HEK293 (cell line): ENCODE measurements around the gene B9D1.

Source experiments
- CTCF ChIA-PET: fragments of 350-600 bp; formaldehyde crosslinking; extraction: SDS; loops from one replicate; lab custom pipeline; 2021; ENCODE audit warnings: antibody characterized with exemption; lab: Yijun Ruan, JAX
- POLR2A ChIA-PET: fragments of 300-600 bp; formaldehyde crosslinking; extraction: SDS; loops from one replicate; lab custom pipeline; 2020; ENCODE audit warnings: antibody characterized with exemption, inconsistent platforms; lab: Yijun Ruan, JAX
- H3K27ac ChIP-seq: fragments of 200-500 bp; sonication (Bioruptor generic); 2 replicates; pipeline ENCODE4 v1.5.1; 2014; ENCODE audit warnings: low read depth, low read length, control low read depth, inconsistent platforms; ENCODE audit errors: extremely low read depth
- H3K36me3 ChIP-seq, 2 experiments: fragments of 200-500 bp in 1 of 2; sonication (Bioruptor generic) in 1 of 2; 1 replicate in 1 of 2; 2 replicates in 1 of 2; pipeline ENCODE4 v1.5.1; 2014 to 2017; ENCODE audit warnings: inconsistent platforms in 2 of 2, low read length in 2 of 2; ENCODE audit not compliant: control insufficient read depth in 2 of 2, insufficient read depth in 1 of 2
- H3K4me1 ChIP-seq: fragments of 200-500 bp; sonication (Bioruptor generic); 2 replicates; pipeline ENCODE4 v1.5.1; 2014; ENCODE audit warnings: mild to moderate bottlenecking, low read length, inconsistent platforms; ENCODE audit not compliant: control insufficient read depth, insufficient read depth
- H3K4me3 ChIP-seq: 2 replicates; pipeline ENCODE4 v1.5.1; 2011; ENCODE audit warnings: low read depth, mild to moderate bottlenecking, control low read depth, low read length, moderate library complexity
- H3K9me3 ChIP-seq: fragments of 200-500 bp; sonication (Bioruptor generic); 2 replicates; pipeline ENCODE4 v1.5.1; 2014; ENCODE audit warnings: low read depth, low read length, inconsistent platforms; ENCODE audit not compliant: control insufficient read depth, insufficient read depth
- BCL6B ChIP-seq: fragments of 450-650 bp; formaldehyde crosslinking; IDR thresholded peaks from 2 replicates; pipeline ENCODE4 v1.5.1; 2017; ENCODE audit warnings: missing biosample characterization, missing genetic modification characterization
- EGR2 ChIP-seq: fragments of 450-650 bp; formaldehyde crosslinking; IDR thresholded peaks from 2 replicates; pipeline ENCODE4 v1.5.1; 2016; ENCODE audit warnings: low read depth, missing biosample characterization, missing genetic modification characterization
- HOXA7 ChIP-seq: sonication (generic); formaldehyde crosslinking; IDR thresholded peaks from 2 replicates; pipeline ENCODE4 v1.8.1; 2022; ENCODE audit warnings: missing genetic modification reagents, borderline replicate concordance
- KLF10 ChIP-seq: fragments of 450-650 bp; IDR thresholded peaks from 2 replicates; pipeline ENCODE4 v1.5.1; 2018; ENCODE audit warnings: missing biosample characterization, mild to moderate bottlenecking, missing genetic modification characterization
- KLF8 ChIP-seq: fragments of 450-650 bp; formaldehyde crosslinking; IDR thresholded peaks from 2 replicates; pipeline ENCODE4 v1.5.1; 2016; ENCODE audit warnings: missing biosample characterization, missing genetic modification characterization
- PRDM6 ChIP-seq: fragments of 450-650 bp; formaldehyde crosslinking; IDR thresholded peaks from 2 replicates; pipeline ENCODE4 v1.5.1; 2017; ENCODE audit warnings: missing biosample characterization, missing genetic modification characterization
- RBAK ChIP-seq: fragments of 450-650 bp; formaldehyde crosslinking; IDR thresholded peaks from 2 replicates; pipeline ENCODE4 v1.5.1; 2016; ENCODE audit warnings: missing biosample characterization, missing genetic modification characterization
- SETDB1 ChIP-seq: IDR thresholded peaks from one replicate; pipeline ENCODE4 v1.6.1; 2017; ENCODE audit warnings: mild to moderate bottlenecking, low read length, moderate library complexity, mixed read lengths; ENCODE audit not compliant: insufficient read length
- WT1 ChIP-seq: fragments of 450-650 bp; formaldehyde crosslinking; IDR thresholded peaks from 2 replicates; pipeline ENCODE4 v1.5.1; 2016; ENCODE audit warnings: missing biosample characterization, missing genetic modification characterization
- ZBTB7A ChIP-seq: fragments of 450-650 bp; formaldehyde crosslinking; IDR thresholded peaks from 2 replicates; pipeline ENCODE4 v1.5.1; 2016; ENCODE audit warnings: low read depth, missing biosample characterization, missing genetic modification characterization
- ZFP37 ChIP-seq: fragments of 450-650 bp; formaldehyde crosslinking; IDR thresholded peaks from 2 replicates; pipeline ENCODE4 v1.5.1; 2016; ENCODE audit warnings: missing biosample characterization, missing genetic modification characterization
- ZNF10 ChIP-seq: fragments of 450-650 bp; formaldehyde crosslinking; IDR thresholded peaks from 2 replicates; pipeline ENCODE4 v1.5.1; 2017; ENCODE audit warnings: missing biosample characterization, missing genetic modification characterization
- ZNF16 ChIP-seq: fragments of 450-650 bp; formaldehyde crosslinking; IDR thresholded peaks from 2 replicates; pipeline ENCODE4 v1.5.1; 2016; ENCODE audit warnings: low read depth, missing biosample characterization, missing genetic modification characterization
- ZNF18 ChIP-seq: fragments of 450-650 bp; formaldehyde crosslinking; IDR thresholded peaks from 2 replicates; pipeline ENCODE4 v1.5.1; 2016; ENCODE audit warnings: missing biosample characterization, missing genetic modification characterization
- ZNF202 ChIP-seq: fragments of 450-650 bp; formaldehyde crosslinking; IDR thresholded peaks from 2 replicates; pipeline ENCODE4 v1.5.1; 2016; ENCODE audit warnings: missing biosample characterization, missing genetic modification characterization, borderline replicate concordance
- ZNF24 ChIP-seq: fragments of 450-650 bp; formaldehyde crosslinking; IDR thresholded peaks from 2 replicates; pipeline ENCODE4 v1.5.1; 2016; ENCODE audit warnings: missing biosample characterization, missing genetic modification characterization
- ZNF274 ChIP-seq, 2 experiments: fragments of 200-500 bp in 1 of 2; fragments of 450-650 bp in 1 of 2; sonication (Bioruptor generic) in 1 of 2; formaldehyde crosslinking in 1 of 2; IDR thresholded peaks; 2 replicates each; pipeline versions ENCODE4 v1.5.1 to v1.6.1; 2014 to 2016; ENCODE audit warnings: borderline replicate concordance in 1 of 2, inconsistent platforms in 1 of 2, low read length in 1 of 2, missing biosample characterization in 1 of 2, missing genetic modification characterization in 1 of 2
- ZNF354C ChIP-seq: fragments of 450-650 bp; formaldehyde crosslinking; IDR thresholded peaks from 2 replicates; pipeline ENCODE4 v1.5.1; 2016; ENCODE audit warnings: missing biosample characterization, missing genetic modification characterization, low read depth, borderline replicate concordance
- ZNF362 ChIP-seq: fragments of 450-650 bp; formaldehyde crosslinking; IDR thresholded peaks from 2 replicates; pipeline ENCODE4 v1.5.1; 2016; ENCODE audit warnings: missing biosample characterization, missing genetic modification characterization
- ZNF391 ChIP-seq: fragments of 450-650 bp; formaldehyde crosslinking; IDR thresholded peaks from 2 replicates; pipeline ENCODE4 v1.5.1; 2016; ENCODE audit warnings: low read depth, missing biosample characterization, missing genetic modification characterization, borderline replicate concordance
- ZNF48 ChIP-seq: fragments of 450-650 bp; formaldehyde crosslinking; IDR thresholded peaks from 2 replicates; pipeline ENCODE4 v1.5.1; 2016; ENCODE audit warnings: missing biosample characterization, missing genetic modification characterization
- ZNF548 ChIP-seq: fragments of 450-650 bp; formaldehyde crosslinking; IDR thresholded peaks from 2 replicates; pipeline ENCODE4 v1.5.1; 2016; ENCODE audit warnings: missing biosample characterization, missing genetic modification characterization
- ZNF561 ChIP-seq: fragments of 450-650 bp; IDR thresholded peaks from 2 replicates; pipeline ENCODE4 v1.5.1; 2018; ENCODE audit warnings: missing biosample characterization, missing genetic modification characterization, borderline replicate concordance
- ZNF621 ChIP-seq: fragments of 450-650 bp; formaldehyde crosslinking; IDR thresholded peaks from 2 replicates; pipeline ENCODE4 v1.5.1; 2017; ENCODE audit warnings: missing biosample characterization, missing genetic modification characterization
- ZNF677 ChIP-seq: fragments of 450-650 bp; IDR thresholded peaks from 2 replicates; pipeline ENCODE4 v1.5.0; 2018; ENCODE audit warnings: missing biosample characterization, mild to moderate bottlenecking, missing genetic modification characterization, moderate library complexity
- ZNF747 ChIP-seq: fragments of 450-650 bp; formaldehyde crosslinking; IDR thresholded peaks from 2 replicates; pipeline ENCODE4 v1.5.1; 2016; ENCODE audit warnings: missing biosample characterization, missing genetic modification characterization
- ZNF777 ChIP-seq: fragments of 450-650 bp; formaldehyde crosslinking; IDR thresholded peaks from 2 replicates; pipeline ENCODE4 v1.5.1; 2017; ENCODE audit warnings: missing biosample characterization, missing genetic modification characterization, borderline replicate concordance
- ZNF843 ChIP-seq: fragments of 450-650 bp; formaldehyde crosslinking; IDR thresholded peaks from 2 replicates; pipeline ENCODE4 v1.5.1; 2016; ENCODE audit warnings: missing biosample characterization, missing genetic modification characterization
- ZXDB ChIP-seq: fragments of 450-650 bp; formaldehyde crosslinking; IDR thresholded peaks from 2 replicates; pipeline ENCODE4 v1.5.1; 2016; ENCODE audit warnings: missing biosample characterization, missing genetic modification characterization

B9D1 gene

GRCh38 chr17:19318611-19319010 lies 43.9 kb downstream of the B9D1 start:
- 0 out of 2 replicates have a peak, but pooled peaks have one; percentile 54 for TF ChIP-seq ZNF362 (tag by site-specific recombination)
- TF ChIP-seq ZNF561 (tag by site-specific recombination), result no peak
- TF ChIP-seq, all 188 proteins: peak for 1
- no peak overlapping the region for H3K4me3 ChIP-seq
- H3K9me3 ChIP-seq, result no peaks in the 10 kb centered on the region
- H3K27ac ChIP-seq, result no peak overlapping the region
- peaks cover 13% of the 10 kb centered on the region for H3K4me1 ChIP-seq
- peaks cover 0 to 25% of the 10 kb centered on the region in 2 experiments; a peak in 1 of 3 replicates for H3K36me3 ChIP-seq
- POLR2A ChIA-PET, result no interaction called here
- CTCF ChIA-PET, result interaction anchor here (1.2 to 1.7 kb wide), 3 partner anchors 9 to 128 kb away, joined by 3 to 7 read pairs (median 5); no protein-coding TSS in a partner anchor

GRCh38 chr17:19317359-19318095 lies 45.0 kb downstream of the B9D1 start:
- peak overlapping the region; percentile 32; the same call in 1 of the 2 replicates for H3K27ac ChIP-seq
- ChIA-PET CTCF (interaction anchor here (0.7 to 2.1 kb wide), 7 partner anchors 8 to 130 kb away, joined by 3 to 8 read pairs (median 5); partner anchors contain the start of gene B9D1), POLR2A (no interaction called here)
- no peaks in the 10 kb centered on the region for H3K9me3 ChIP-seq
- peaks cover 13% of the 10 kb centered on the region for H3K4me1 ChIP-seq
- H3K4me3 ChIP-seq, result no peak overlapping the region
- H3K36me3 ChIP-seq, result peaks cover 0 to 32% of the 10 kb centered on the region in 2 experiments; a peak in 1 of 3 replicates
- TF ChIP-seq KLF10 (tag by site-specific recombination), result no peak
- TF ChIP-seq EGR2 (tag by site-specific recombination), result peak; percentile 70
- no peak for TF ChIP-seq ZNF48
- TF ChIP-seq ZNF391, result no peak
- no peak for TF ChIP-seq ZNF274 (IDR thresholded peaks at IDR 0.05; ENCODE audit: low read length)
- no peak for TF ChIP-seq ZNF274 (tag by site-specific recombination; IDR thresholded peaks at IDR 0.05; ENCODE audit: borderline replicate concordance)
- TF ChIP-seq ZNF677 (tag by site-specific recombination), result no peak
- TF ChIP-seq ZXDB (tag by site-specific recombination), result no peak
- no peak for TF ChIP-seq ZNF354C (tag by site-specific recombination)
- no peak for TF ChIP-seq SETDB1
- TF ChIP-seq ZNF16, result no peak
- peak; percentile 74 for TF ChIP-seq WT1 (tag by site-specific recombination)
- TF ChIP-seq BCL6B (tag by site-specific recombination), result no peak
- no peak for TF ChIP-seq HOXA7 (CRISPR knock-in tag)
- TF ChIP-seq RBAK, result no peak
- TF ChIP-seq PRDM6 (tag by site-specific recombination), result no peak
- TF ChIP-seq KLF8, result no peak
- no peak for TF ChIP-seq ZNF548 (tag by site-specific recombination)
- TF ChIP-seq ZNF10 (tag by site-specific recombination), result no peak
- TF ChIP-seq ZFP37 (tag by site-specific recombination), result no peak
- TF ChIP-seq ZNF202 (tag by site-specific recombination), result no peak
- TF ChIP-seq ZNF621 (tag by site-specific recombination), result no peak
- no peak for TF ChIP-seq ZNF24 (tag by site-specific recombination)
- TF ChIP-seq ZBTB7A, result no peak
- TF ChIP-seq ZNF18 (tag by site-specific recombination), result no peak
- no peak for TF ChIP-seq ZNF747 (tag by site-specific recombination)
- no peak for TF ChIP-seq ZNF843 (tag by site-specific recombination)
- no peak for TF ChIP-seq ZNF777 (tag by site-specific recombination)
